22Rv1 (cell line): ENCODE results near the gene REL.

Source experiments
- CTCF ChIP-seq: fragments of 450-650 bp; IDR thresholded peaks from 2 replicates; pipeline ENCODE4 v1.5.1; 2017; ENCODE audit warnings: mild to moderate bottlenecking
- ZFX ChIP-seq: fragments of 450-650 bp; IDR thresholded peaks from 2 replicates; pipeline ENCODE4 v1.6.1; 2017; ENCODE audit warnings: antibody characterized with exemption, borderline replicate concordance

DNA sequence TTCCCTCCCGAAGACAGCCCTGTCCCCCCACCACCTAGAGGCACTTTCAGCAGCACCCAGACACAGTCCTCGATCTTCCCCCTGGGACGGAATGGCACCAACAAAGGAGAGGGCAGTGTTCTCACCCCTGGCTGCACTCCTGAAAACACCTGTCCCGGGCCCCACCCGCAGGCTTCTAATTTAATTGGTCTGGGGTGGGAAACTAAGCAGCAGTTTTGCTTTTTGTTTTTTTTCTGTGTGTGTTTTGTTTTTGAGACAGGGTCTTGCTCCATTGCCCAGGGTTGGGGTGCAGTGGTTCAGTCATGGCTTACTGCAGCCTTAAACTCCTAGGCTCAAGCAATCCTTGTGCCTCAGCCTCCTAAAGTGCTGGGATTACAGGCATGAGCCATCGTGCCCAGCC lies 38.4 kb upstream of the REL start:
- TF ChIP-seq CTCF (no peak), ZFX (no peak)
